GM12801 (cell line): ENCODE data around the gene HOXD10.

Experiments used
- CTCF ChIP-seq: IDR thresholded peaks from one replicate; pipeline ENCODE4 v1.5.1; 2011; ENCODE audit warnings: control low read depth; ENCODE audit not compliant: insufficient read length; ENCODE audit errors: extremely low read depth

The HOXD10 gene

GRCh38 chr2:176104316-176105077, 12.1 kb upstream of the HOXD10 start:
- TF ChIP-seq CTCF = no peak

GRCh38 chr2:176105078-176105729, 11.4 kb upstream of the HOXD10 start:
- no peak for TF ChIP-seq CTCF

- no peak for TF ChIP-seq CTCF
Observed at GRCh38 chr2:176105730-176106580, 10.6 kb upstream of the HOXD10 start.

- TF ChIP-seq CTCF = no peak
Observed at GRCh38 chr2:176106581-176107539, 9.7 kb upstream of the HOXD10 start, which contains the start of gene HOXD11. HOXD11 (plus strand) TSS chr2:176107280; CDS start chr2:176107356, 76 bp downstream.

- TF ChIP-seq CTCF = no peak
Observed at GRCh38 chr2:176107731-176108181, 8.8 kb upstream of the HOXD10 start.

- TF ChIP-seq CTCF = no peak
Observed at GRCh38 chr2:176109192-176109901, 7.2 kb upstream of the HOXD10 start.
